H1 (cell line): ENCODE data around the gene ADGRV1.

Experiments used
- CBX8 ChIP-seq: fragments of 300-800, 300-1000 bp; sonication (generic); IDR thresholded peaks from 2 replicates; pipeline ENCODE4 v1.7.1; 2016; ENCODE audit warnings: low read depth, low read length, borderline replicate concordance
- CHD2 ChIP-seq: IDR thresholded peaks from 2 replicates; pipeline ENCODE4 v1.6.1; 2012; ENCODE audit warnings: low read length, improper control_type of control experiment
- CTCF ChIP-seq, 3 experiments: IDR thresholded peaks; 1 replicate in 2 of 3; 2 replicates in 1 of 3; pipeline versions ENCODE4 v1.5.1 to v1.6.1; 2011; ENCODE audit warnings: low read length in 3 of 3, mild to moderate bottlenecking in 3 of 3, inconsistent platforms in 2 of 3, low read depth in 1 of 3, moderate library complexity in 1 of 3; ENCODE audit not compliant: insufficient read depth in 1 of 3; ENCODE audit errors: control extremely low read depth in 1 of 3
- JUND ChIP-seq: IDR thresholded peaks from 2 replicates; pipeline ENCODE4 v1.6.1; 2011; ENCODE audit warnings: mild to moderate bottlenecking, improper control_type of control experiment, low read length
- POLR2A ChIP-seq, 2 experiments: IDR thresholded peaks; 1 replicate in 1 of 2; 2 replicates in 1 of 2; pipeline ENCODE4 v1.6.1; 2011; ENCODE audit warnings: low read depth in 2 of 2, low read length in 2 of 2, mild to moderate bottlenecking in 2 of 2; ENCODE audit errors: control extremely low read depth in 1 of 2
- RBBP5 ChIP-seq: IDR thresholded peaks from 2 replicates; pipeline ENCODE4 v1.7.1; 2012; ENCODE audit warnings: low read depth, mild to moderate bottlenecking, inconsistent platforms, low read length, moderate library complexity, borderline replicate concordance
- SP1 ChIP-seq: IDR thresholded peaks from 2 replicates; pipeline ENCODE4 v1.6.1; 2011; ENCODE audit warnings: low read depth, low read length

DNA sequence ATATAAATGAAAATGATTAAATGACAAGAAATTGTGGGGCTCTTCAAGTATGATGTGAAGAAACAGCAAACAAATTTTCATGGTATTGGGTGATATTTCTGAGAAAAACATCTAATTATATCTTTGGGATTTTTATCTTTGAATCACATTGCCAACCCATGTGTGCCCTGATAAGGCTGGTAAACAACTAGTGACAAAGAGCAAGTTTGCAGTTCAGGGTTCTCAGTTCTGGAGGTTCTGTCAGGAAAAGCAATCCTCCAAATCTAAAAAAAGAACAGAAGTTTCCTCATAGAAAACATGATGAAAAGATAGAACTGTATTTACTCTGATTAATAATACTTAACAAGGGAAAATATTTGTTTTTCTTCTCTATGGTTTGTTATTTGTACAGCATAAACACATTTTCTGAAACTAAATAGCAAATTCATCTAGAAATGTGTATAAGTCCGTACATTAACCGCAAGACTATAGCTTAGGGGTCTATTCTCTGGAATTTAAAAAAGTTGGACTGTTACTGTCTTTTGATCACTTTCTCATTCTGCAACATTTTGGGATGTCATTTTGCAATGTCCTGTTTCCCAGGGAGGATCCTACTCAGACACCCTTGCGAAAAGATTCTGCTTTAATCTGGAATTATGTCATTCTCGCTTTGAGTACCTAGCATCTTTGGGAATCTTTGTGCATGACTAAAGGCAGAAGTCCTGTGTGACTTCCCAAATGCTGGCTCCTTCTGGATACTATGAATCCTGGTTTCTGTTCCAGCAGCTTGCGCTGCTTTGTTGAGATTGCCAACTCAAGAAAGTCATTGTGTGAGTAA is 308.5 kb downstream of the ADGRV1 start:
- TF ChIP-seq POLR2A (IDR thresholded peaks at IDR 0.05; ENCODE audit: control extremely low read depth in 1 of 2, low read depth in 2 of 2, low read length in 2 of 2), result no peak
- TF ChIP-seq CTCF (IDR thresholded peaks at IDR 0.05; ENCODE audit: control extremely low read depth in 1 of 3, insufficient read depth in 1 of 3, low read depth in 1 of 3, low read length in 3 of 3), result no peak
- TF ChIP-seq CHD2, result no peak
- TF ChIP-seq SP1, result no peak
- no peak for TF ChIP-seq CBX8
- no peak for TF ChIP-seq RBBP5
- no peak for TF ChIP-seq JUND
